IMR-90 (cell line): ENCODE results near the gene ELL3.

ENCODE experiments used
- BHLHE40 ChIP-seq: fragments of 150-350 bp; IDR thresholded peaks from 2 replicates; pipeline ENCODE4 v1.6.1; 2016; ENCODE audit warnings: mild to moderate bottlenecking, low read depth, low read length
- CEBPB ChIP-seq: IDR thresholded peaks from 2 replicates; pipeline ENCODE4 v1.6.1; 2012; ENCODE audit warnings: low read depth, low read length, improper control_type of control experiment
- CHD1 ChIP-seq: IDR thresholded peaks from 2 replicates; pipeline ENCODE4 v1.6.1; 2012; ENCODE audit warnings: low read depth, low read length, improper control_type of control experiment
- FOS ChIP-seq: fragments of 150-350 bp; IDR thresholded peaks from 2 replicates; pipeline ENCODE4 v1.6.1; 2016; ENCODE audit warnings: low read depth, low read length
- MAZ ChIP-seq: IDR thresholded peaks from 2 replicates; pipeline ENCODE4 v1.6.1; 2012; ENCODE audit warnings: low read depth, mild to moderate bottlenecking, low read length, improper control_type of control experiment, moderate library complexity, borderline replicate concordance
- NFE2L2 ChIP-seq: fragments of 150-350 bp; IDR thresholded peaks from 2 replicates; pipeline ENCODE4 v1.6.1; 2016; ENCODE audit warnings: low read depth, mild to moderate bottlenecking, low read length
- POLR2A ChIP-seq: IDR thresholded peaks from 2 replicates; pipeline ENCODE4 v1.6.1; 2012; ENCODE audit warnings: mild to moderate bottlenecking, low read depth, low read length
- RAD21 ChIP-seq: IDR thresholded peaks from 2 replicates; pipeline ENCODE4 v1.6.1; 2012; ENCODE audit warnings: low read length, improper control_type of control experiment
- RCOR1 ChIP-seq: IDR thresholded peaks from 2 replicates; pipeline ENCODE4 v1.6.1; 2012; ENCODE audit warnings: mild to moderate bottlenecking, low read length, improper control_type of control experiment; ENCODE audit not compliant: insufficient replicate concordance
- RFX5 ChIP-seq: IDR thresholded peaks from 2 replicates; pipeline ENCODE4 v1.8.0; 2012; ENCODE audit warnings: low read depth, mild to moderate bottlenecking, low read length, moderate library complexity
- TF ChIP-seq, protein P1 (sequence below): conservative IDR thresholded peaks from 2 replicates; pipeline ENCODE4 v1.5.1; 2012; ENCODE audit warnings: mild to moderate bottlenecking, low read depth, low read length, improper control_type of control experiment
- TF ChIP-seq, protein P2 (sequence below): fragments of 150-350 bp; IDR thresholded peaks from 2 replicates; pipeline ENCODE4 v1.6.1; 2017; ENCODE audit warnings: mild to moderate bottlenecking, antibody characterized with exemption, low read length, low read depth

DNA sequence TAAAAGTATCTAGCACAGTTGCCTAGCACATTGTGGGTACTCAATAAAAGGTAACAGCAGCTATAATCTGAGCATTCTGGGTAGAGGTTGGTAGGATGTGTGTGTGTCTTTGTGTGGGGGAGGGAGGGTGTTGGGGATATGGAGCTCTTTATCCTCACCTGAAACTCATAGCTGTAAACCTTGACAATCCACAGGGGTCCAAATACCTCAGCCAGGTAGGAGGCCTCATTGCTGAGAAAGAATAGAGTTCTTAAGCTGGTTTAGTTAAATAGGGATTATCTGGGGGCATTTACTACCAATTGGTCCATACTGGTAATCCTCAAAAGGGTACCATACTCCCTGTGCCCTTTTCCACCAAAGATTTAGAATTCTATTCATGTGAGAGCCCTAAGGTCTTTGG lies 19.2 kb upstream of the ELL3 start:
- TF ChIP-seq FOS, result no peak
- TF ChIP-seq, protein P1, sequence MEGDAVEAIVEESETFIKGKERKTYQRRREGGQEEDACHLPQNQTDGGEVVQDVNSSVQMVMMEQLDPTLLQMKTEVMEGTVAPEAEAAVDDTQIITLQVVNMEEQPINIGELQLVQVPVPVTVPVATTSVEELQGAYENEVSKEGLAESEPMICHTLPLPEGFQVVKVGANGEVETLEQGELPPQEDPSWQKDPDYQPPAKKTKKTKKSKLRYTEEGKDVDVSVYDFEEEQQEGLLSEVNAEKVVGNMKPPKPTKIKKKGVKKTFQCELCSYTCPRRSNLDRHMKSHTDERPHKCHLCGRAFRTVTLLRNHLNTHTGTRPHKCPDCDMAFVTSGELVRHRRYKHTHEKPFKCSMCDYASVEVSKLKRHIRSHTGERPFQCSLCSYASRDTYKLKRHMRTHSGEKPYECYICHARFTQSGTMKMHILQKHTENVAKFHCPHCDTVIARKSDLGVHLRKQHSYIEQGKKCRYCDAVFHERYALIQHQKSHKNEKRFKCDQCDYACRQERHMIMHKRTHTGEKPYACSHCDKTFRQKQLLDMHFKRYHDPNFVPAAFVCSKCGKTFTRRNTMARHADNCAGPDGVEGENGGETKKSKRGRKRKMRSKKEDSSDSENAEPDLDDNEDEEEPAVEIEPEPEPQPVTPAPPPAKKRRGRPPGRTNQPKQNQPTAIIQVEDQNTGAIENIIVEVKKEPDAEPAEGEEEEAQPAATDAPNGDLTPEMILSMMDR, result no peak
- no peak for TF ChIP-seq RCOR1
- TF ChIP-seq POLR2A, result no peak
- TF ChIP-seq, protein P2, sequence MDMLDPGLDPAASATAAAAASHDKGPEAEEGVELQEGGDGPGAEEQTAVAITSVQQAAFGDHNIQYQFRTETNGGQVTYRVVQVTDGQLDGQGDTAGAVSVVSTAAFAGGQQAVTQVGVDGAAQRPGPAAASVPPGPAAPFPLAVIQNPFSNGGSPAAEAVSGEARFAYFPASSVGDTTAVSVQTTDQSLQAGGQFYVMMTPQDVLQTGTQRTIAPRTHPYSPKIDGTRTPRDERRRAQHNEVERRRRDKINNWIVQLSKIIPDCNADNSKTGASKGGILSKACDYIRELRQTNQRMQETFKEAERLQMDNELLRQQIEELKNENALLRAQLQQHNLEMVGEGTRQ, result no peak
- no peak for TF ChIP-seq MAZ
- no peak for TF ChIP-seq CEBPB
- TF ChIP-seq RFX5, result no peak
- no peak for TF ChIP-seq NFE2L2
- no peak for TF ChIP-seq CHD1
- TF ChIP-seq RAD21, result no peak
- TF ChIP-seq BHLHE40, result no peak
